Medulla oblongata (tissue), 1 donor: ENCODE data around the gene UNC5B.

Experiments used
- DNase-seq: peaks from one replicate; pipeline ENCODE4 v3.0.0-alpha.2; 2015; ENCODE audit errors: extremely low spot score

The UNC5B gene

DNA sequence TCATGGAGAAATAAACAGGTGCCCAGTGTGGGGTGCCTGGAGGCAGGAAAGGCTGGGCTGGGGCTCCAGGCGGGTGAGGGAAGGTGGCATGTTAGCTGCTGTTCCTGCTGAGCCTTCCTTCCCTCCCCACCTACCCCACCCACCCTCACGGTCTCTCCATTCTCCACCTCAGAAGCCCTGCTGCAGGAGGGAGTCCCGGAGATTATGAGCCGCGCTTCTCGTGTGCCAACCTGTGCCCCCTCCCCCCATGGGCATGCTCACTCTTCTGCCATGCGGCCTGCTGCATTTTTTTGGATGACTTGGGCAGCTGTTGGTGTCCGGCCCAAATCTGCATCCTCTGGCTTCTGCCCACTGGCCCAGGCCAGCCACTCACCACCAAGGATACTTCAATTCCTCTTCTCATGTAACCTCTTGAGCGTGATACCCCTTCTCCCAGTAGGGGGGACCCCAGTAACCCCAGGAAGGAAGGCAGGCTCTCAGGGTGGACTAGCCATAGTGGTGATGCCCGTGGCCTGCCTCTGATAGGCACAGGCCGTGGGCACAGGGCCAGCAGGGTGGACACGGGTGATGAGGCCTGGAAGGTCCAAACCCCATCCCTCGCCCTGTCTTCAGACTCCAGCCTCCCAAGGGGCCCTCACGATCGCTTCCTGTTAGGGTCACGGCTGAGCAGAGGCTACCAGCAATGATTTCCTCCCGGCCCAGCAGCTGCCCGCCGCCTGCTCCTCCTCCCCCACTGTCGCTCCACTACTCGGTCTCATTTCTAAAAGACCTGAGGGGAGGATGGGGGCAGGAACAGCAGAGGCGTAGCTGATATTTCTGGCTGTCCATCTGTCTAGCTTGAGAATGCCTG is 27.8 kb downstream of the UNC5B start:
- DNase-seq: no peak

DNA sequence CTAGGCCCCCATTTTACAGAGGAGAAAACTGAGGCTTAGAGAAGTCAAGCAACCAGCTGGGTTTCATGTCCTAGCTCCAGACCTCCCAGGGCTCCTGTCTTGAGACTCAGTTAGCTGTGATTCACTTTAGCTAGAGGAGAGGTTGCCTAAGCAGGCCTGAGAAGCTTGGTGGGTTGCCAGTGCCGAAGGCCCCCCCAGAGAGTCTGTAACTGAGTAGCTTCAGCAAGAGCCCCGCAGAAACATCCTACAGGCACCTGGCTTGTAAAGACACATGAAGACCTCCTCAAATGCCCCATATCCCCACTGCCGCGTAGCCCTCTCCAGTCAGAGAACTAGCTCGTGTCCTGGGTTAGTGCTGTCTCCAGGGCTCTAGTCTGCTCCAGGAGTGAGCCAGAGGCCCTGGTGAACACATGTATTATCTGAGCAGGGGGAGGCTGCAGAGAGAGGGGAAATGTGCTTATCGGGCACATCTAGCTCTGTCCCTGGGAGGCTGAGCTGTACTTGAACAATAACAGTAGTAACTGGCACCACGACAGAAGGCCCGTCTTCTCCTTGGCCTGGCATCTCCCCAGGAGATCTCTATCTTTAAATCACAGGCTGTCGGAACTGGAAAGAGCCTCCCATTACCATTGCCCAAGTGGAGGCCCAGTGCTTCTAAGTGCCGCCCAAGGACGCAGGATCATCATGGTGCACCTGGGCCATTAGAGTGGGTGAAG is 28.9 kb downstream of the UNC5B start:
- no peak for DNase-seq

DNA sequence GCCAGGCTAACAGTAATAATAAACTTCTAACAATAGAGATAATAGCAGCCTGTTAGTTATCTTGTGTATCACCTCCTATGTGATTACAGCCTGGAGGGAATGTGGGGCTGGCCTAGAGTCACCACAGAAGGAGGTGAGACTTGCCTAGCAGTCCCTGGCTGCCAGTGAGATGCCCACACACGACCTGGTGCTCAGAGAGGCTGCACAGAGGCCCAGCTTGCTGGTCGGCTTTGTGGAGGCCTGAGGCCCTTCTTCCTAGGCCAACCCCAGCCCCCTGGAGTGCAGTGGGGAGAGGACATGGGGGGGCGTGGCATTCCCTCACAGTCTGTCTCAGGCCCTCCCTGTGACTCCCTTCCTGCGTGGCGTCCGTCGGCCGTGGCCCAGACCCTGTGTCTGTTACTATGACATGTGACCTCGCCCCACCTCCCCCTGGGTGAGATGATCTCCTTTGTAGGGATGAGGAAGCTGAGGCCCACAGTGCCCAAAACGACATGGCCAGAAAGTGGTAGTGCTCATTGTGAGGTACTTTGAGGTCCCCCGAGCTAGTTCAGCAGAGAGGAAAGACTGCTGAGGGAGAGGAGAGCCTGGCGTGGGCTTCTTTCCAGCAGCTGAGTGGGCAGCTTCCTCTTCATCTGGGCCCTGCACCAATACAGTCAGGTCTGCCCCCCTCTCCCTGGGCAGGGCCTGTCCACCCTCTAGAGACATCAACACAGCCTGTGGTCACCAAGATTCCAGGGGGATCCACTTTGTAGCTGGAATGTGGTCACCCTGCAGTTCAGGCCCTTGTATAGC is 29.7 kb downstream of the UNC5B start:
- DNase-seq: peak; percentile 79

DNA sequence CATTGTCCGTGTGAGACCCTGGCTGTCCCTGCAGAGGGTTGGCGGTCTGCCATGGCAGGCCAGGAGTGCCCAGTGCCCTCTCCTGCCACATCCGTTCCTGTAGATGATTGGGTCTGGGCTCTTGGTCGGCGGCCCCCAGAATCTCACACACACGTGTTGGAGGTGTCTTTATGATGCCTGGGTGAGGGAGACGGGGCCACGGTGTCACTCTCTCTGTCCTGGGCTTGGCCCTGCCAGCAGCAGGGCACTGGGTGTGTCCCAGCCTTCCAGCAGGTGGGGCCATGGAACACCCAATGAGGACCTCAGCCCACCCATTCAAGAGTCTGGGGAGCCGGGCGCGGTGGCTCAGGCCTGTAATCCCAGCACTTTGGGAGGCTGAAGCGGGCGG is 30.2 kb downstream of the UNC5B start:
- no peak for DNase-seq

DNA sequence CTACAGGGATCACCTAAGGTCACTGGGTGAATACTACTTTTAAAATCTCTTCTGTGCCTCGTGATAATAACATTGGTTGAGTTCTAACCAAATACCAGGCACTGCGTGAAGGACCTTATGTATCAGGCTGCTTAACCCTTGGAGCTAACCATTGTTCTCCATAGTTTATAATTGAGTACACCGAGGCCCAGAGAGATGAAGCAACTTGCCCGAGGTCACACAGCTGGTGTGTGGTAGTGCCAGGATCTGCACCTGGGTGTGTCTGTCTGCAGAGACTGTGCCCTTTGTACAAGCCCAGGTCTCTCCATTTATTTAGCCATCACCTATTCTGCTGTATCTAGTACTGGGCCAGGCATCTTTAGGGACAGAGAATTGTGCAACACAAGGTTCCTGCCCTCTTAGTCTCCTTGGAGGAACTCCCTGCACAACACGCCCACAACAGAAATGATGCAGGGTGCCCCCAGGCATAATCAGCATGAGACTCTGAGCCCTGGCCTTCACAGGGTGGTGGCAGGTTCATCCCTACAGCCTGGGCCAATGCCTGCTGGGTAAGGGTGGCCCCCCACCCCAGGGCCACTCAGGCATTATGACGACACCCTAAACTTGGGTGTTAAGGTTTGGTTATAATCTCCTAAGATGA is 31.5 kb downstream of the UNC5B start:
- DNase-seq: no peak

DNA sequence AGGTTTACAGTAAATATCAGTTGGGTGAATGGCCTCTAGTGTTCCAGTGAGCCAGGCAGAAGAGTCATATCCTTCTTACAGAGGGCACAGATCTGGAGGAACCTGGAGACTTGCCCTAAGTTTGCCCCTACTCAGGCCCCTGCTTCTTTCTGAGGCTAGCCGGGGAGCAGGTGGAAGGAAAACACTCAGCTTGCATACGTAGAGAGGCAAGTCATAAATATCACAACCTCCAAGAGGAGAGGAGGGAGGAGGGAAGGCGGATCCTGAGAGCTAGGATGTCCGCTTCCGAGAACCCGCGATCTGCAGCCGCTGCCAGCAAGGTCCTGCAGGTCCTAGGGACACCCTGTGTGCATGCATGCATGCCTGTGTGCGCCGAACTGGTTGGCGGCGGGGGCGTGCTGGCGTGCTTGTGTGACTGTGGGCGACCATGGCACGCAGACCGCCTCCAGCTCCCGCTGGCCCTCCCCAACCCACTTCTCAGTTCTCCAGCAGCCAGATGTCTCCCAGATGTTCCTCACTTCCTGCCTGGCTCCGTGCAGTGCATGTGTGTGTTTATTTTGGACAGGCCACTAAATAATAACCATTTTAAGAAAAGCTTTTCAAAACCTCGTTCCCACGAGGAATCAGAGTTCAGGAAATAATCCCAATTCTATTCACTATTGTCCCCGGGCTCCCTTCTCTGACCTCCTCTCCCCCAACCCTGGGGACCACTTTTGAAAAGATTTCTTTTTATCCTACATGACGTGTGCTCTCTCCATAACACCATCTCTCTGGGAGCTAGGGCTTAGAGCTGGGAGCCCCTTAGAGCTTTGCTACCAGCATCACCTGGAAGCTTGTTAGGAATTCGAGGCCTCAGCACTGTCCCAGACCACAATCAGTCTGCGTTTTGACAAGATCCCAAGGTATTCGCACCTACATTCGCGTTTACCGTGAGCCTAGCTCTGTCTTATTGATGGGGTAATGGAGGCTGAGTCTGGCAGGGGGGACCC is 32.4 kb downstream of the UNC5B start:
- no peak for DNase-seq

DNA sequence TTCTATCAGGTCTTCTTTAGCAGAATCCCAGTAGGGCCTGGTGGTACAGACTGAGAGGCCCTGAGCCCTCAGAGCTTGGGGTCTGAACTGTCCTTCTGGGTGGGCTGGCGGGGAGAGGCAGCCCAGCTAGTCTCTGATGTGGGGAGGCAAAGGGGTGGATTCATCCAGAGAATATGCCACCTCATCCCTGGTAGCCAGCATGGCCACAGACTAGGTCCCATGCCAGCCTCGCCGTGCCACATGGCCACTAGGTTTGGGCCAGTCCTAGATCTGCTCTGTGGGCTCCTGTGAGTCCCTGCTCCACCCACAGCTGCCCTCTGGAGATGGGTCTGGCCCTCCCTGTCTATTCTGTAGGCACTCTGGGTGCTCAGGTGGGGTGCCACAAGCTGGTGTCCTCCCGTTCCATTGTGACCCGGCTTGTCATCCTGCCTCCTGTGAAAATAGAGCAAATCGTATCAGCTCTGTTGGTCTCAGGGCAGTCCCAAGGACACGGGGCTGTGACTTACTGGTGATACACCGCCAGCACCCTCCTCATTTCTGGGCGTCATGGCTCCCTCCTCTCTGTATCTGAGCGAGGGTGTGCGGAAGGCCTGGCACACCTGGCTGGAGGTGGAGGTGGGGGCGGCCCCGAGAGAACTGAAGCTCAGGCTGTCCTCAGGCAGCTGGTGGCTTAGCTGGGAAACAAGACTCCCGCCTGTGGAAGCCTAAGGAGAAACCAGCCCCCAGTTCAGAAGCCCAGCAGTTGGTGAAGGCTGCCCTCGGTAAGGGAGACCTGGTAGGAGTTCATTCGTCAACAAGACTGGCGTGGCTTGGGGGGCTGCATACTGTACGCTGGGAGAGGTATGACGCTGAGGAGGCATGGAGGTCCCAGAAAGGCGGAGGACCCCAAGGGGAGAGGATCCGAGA is 33.3 kb downstream of the UNC5B start:
- DNase-seq: no peak

DNA sequence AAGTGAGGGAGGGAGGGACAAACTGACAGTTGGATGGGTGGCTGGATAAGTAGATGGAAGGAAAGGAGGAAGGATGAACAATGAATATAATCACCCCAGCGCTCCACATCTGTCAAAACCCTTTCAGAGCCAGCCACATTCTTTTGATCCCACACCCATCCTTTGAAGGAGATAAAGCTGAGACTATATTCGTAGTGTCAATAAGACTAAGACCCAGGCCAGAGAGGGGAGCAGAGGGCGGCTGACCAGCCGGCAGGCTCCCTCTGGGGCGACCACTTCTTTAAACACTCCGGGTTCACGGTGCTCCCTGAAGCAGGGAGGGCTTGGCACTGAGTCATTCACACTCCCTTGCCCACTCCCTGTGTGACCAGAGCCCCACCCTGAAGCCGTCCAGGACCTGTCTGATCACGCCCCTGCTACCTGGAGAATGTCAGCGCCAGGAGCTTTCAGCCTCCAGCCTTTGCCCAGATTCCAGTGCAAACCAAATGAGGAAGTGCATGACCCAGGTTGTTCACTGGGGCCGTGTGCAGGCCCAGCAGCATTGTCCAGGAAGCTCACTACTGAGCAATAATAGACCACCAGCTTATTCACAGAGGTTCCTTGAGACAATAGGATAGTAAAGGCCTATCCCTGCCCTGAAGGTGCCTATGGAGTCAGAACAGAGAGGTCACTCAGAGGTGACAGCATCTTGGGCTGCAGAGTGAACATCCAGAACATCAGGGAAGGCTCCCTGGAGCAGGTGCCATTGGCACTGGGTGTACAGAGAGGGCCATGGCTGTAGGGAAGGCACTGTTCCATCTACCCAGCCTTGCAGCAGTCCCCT is 34.4 kb downstream of the UNC5B start:
- DNase-seq: no peak

DNA sequence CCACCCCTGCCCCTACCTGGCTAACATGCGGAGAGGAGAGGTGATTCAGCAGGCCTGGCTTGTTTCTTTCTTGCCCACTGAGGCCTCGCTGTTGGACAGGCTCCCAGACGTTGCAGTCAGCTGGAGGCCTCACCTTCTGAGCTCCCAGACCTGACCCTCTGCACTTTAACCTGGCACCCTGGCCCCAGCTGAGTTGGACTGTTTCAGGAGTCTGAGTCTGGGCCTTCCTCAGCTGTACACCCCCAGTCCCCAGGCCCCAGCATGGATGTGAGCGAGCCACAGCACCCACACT is 35.0 kb downstream of the UNC5B start:
- no peak for DNase-seq

DNA sequence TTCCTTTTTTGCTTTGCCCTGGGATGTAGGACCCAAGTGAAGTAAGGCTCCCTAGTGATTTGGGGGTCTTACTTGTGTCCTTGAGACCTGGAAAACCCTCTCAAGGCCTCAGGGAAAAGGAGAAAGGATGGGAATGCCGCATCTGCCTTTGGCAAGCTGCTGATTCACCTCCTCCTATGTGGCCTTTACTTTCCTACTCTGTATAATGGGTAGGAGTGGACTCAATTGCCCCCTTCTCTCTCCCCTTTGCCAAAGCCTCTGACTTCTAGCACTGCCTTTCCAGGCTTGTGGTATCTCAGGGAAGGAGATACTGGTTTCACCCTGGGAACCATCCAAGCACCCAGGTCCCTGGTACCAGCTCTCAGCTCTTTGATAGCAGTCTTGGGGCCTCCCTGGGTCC is 35.4 kb downstream of the UNC5B start:
- DNase-seq: no peak

DNA sequence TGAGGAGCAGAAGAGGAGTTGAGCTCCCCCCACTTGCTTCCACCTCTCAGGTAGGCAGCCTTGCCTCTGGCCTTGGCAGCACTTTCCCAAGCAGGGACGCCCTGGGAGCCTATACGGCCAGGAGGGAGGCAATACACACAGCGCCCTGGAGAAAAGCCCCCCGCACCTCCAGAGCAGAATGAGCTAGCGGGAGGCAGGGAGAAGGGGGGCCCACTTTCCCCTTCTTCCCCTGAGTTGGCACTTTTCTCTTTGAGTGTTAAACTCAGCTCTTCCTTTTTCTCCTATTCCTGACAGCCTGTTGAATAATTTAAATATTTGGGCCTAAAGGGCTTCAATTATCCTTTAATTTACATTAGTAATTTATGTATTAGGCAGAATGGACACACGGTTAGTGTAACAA is 35.8 kb downstream of the UNC5B start:
- DNase-seq: no peak

DNA sequence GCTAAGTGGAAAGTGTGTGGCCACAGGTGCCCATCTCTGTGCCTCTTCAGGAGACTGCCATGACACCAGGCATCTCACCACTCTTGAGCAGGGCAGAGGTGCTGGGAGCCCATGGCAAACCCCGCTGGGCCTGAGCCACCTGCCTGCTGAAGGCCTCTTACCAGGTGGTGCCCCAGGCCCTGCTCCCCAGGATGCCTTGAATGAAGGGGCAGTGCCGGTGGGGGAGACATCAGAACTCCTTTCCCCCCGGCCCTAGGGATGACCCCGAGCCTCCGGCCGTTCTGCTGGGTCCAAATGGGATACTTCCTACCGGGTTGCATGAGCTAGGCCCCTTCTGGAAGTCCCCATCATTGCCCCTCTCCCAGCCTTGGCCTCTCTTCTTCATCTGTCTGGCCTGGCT is 37.6 kb downstream of the UNC5B start:
- no peak for DNase-seq

DNA sequence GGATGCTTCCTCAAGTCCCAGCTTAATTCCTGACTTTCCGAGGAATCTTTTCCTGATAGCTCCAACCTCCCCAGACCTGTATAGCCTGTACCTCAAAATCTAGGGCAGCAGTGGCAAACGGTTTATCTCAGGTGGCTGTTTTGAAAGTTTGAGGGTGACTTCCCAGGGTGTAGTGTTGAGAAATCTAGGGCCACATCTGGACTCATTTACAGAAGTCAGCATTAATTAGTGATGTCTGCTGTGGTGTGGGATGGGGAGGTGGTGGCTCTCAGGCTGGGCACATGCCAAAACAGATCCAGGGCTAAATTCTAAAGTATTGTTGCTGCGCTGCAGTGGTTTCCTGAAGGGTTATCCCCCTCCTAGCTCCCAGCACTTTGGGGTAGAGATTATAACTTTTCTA is 38.0 kb downstream of the UNC5B start:
- DNase-seq: no peak

DNA sequence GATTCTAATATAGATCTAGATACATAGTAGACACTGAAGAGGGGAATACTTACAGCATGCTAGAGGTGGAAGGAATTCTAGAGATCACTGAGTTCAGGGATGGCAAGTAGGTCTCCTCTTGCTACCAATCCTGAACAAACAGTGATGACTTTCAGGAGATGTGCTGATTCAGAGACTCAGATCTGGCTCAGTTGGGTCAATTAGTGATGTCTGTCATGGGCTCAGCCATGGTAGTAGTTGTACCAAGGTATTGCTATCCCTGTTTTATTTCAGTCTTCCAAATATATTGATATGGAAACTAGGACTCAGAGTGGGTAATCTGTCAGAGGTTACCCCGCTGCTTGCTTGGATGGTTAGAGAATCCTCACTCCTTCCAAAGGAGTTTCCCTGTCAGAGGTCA is 38.5 kb downstream of the UNC5B start:
- DNase-seq: no peak

DNA sequence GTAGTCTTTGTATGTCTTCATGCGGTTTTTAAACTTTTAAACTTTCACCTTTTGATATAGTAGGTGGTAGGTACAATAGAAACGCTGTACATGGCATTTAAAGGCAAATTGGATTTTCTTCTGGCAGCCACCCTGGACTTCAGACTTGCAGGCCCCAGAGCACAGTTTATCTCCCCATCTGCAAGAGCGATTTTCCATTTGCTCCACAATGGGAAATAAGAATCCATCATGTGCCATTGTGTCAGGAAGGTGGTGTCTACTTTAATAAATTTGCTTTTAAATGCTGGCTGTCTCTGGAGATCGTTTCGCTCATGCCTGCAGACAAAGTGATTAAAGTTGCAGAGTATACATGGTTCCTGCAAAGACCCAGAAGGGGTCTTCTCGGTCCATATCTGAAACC is 38.9 kb downstream of the UNC5B start:
- DNase-seq: no peak

DNA sequence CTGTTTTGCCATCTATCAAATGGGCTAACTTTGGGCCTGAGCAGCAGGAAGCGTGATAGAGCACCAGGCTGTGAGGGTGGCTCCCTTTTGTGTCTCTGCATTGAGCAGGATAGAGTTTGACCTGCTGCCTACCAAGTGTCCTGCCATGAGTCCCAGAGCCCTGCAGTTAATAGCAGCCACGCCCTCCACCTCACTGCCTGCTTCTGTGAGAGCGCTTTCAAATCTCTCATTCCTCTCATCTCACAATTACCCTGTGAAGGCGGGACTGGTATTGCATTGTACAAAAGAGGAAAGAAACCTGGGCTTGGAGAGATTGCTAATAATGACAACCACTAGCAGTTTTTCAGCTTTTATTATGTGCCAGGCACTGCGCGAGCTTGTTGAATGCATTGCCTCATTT is 39.9 kb downstream of the UNC5B start:
- no peak for DNase-seq

DNA sequence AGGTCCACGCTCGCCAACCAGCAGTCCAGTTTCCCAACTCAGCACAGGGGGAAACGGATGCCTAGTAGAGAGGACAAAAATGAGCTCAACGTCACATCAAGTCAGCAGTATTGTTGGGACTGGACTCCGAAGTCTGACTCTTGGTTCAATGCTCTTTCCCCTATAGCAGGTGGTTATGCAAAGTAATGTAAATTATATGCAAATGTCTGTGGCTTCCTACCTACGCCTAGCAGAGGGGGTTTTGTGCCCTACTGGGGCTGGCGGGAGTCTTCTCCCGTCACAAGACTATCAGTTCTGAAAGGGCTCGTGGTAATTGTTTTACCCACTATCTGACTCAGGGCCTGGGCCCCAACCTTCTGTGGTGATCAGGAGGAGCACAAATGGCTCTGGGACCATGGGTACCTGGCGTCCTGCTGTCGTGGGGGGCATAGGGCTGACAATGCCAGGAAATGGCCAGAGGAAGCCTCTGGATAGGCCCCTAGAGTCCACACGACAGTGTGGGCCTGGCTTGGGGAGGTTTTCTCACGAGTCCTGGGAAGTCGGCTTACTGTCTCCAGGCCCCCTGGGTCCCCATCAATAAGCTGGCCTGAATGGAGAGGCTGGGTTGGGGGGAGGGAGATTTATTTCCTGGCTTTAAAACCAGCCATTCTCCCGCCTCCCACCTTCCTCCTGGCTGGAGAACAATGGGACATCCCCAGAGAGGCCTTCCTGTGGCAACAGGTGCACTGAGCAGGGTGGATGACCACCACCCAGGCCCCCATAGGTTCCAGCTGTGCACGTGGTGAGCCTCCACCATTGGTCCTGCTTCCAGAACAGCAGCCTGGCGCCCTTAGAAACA is 41.8 kb downstream of the UNC5B start:
- DNase-seq: no peak

DNA sequence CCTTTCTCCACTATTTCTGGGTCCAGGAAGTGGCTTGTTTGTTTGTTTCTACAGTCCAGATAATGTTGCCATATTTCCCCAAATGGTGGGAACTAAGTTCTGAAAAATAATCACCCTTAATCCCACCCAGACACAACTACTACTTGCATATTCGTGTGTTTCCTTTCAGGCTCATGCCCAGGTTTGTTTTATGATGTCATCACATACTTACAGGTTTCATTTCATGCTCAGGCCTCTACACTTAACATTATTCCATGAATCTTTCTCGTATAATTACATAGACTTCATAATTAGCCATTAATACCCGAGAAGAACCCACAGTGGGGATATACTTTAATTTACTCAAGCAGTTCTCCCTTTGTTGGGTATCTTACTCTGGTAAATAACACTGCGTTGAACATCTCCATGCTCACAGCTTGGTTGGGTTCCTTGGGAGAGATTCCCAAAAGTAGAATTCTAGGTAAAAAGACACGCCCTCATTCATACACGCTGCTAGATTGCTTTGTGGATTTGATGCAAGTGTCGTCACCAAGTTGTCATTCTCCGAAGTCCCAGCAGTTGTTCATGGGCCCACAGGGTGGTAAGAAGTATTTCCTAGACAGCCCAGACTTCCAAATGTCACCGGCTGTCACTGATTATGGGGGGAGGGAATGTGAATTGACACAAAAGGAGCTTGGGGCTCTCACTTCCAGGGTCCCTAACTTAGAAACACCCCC is 42.6 kb downstream of the UNC5B start:
- no peak for DNase-seq
